Ectodermal cell (in vitro differentiated cells): ENCODE results near the gene CPSF4L.

Experiments
- H3K27ac ChIP-seq: 2 replicates; pipeline ENCODE4 v1.7.0; 2013; ENCODE audit warnings: mild to moderate bottlenecking, low read depth, low read length; ENCODE audit not compliant: insufficient read depth, poor library complexity, severe bottlenecking
- H3K27me3 ChIP-seq: 2 replicates; pipeline ENCODE4 v1.7.0; 2013; ENCODE audit warnings: mild to moderate bottlenecking, low read length; ENCODE audit not compliant: insufficient read depth, control insufficient read depth, poor library complexity, severe bottlenecking
- H3K36me3 ChIP-seq: one replicate; pipeline ENCODE4 v1.7.0; 2013; ENCODE audit warnings: low read length; ENCODE audit not compliant: control insufficient read depth, insufficient read depth
- H3K4me1 ChIP-seq: one replicate; pipeline ENCODE4 v1.7.0; 2013; ENCODE audit warnings: low read length; ENCODE audit not compliant: control insufficient read depth, insufficient read depth
- H3K4me3 ChIP-seq: 2 replicates; pipeline ENCODE4 v1.7.0; 2013; ENCODE audit warnings: low read depth, low read length, control low read depth; ENCODE audit not compliant: insufficient read depth
- H3K9me3 ChIP-seq: 2 replicates; pipeline ENCODE4 v1.7.0; 2013; ENCODE audit warnings: mild to moderate bottlenecking, low read length, moderate library complexity; ENCODE audit not compliant: control insufficient read depth
- WGBS, 2 experiments: methylation state at CpG; one replicate each; pipeline ENCODE4 v1.1.7; 2013; ENCODE audit warnings: missing lambda C conversion rate in 2 of 2; 5-methylcytosine and 5-hydroxymethylcytosine counted together

CPSF4L gene

DNA sequence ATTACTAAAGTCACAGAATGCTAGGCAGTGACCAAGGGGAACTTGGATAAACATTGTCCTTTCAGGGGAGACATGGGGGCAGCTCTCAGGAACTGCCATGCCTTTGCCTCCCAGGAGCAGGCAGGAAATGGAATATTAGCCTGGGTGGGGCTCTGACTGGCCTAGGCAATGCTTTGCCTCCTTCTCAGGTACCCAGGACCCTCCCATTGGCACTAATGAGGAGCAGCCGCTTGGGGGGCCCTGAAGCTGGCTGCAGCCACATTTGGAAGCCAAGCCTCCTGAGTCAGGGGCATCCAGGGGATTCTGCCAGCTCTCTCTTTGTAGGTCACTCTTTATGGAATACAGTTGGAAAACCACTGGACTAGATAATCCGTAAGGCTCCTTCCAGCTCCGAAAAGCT lies 5.5 kb downstream of the CPSF4L start:
- Histone ChIP-seq H3K9me3 (no peaks in the 10 kb centered on the region), H3K4me1 (no peaks in the 10 kb centered on the region), H3K27ac (no peak overlapping the region), H3K27me3 (peaks cover 38% of the 10 kb centered on the region), H3K36me3 (no peaks in the 10 kb centered on the region), H3K4me3 (no peak overlapping the region)
- WGBS, 2 experiments = 86 to 87% methylated on average over 3 of the region's 3 CpGs

DNA sequence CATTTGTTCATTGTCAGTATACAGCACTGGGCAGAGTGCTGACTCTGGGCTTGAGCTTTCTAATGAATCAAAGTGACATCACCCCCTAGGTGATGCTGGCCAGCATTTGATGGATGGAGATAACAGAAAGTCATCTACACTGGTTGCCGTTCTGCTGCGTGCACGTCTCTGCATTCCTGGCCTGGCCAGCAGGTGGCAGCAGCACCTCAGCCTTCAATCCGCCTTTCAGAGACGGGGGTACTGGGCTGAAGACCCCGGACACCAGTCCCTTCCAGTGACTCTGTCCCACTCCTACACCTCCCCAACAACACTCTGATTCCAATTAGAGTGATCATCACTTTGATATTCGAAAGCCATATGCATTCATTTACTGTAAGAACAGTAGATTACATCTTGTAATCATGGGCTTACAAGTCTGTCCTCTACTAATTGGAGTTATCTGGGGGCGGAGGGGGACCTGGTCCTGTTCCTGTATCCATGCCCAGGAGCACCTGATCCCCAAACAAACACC lies 6.0 kb downstream of the CPSF4L start:
- WGBS, 2 experiments = 15 to 19% methylated on average over 8 of the region's 8 CpGs
- Histone ChIP-seq H3K4me3 (no peak overlapping the region), H3K36me3 (no peaks in the 10 kb centered on the region), H3K4me1 (no peaks in the 10 kb centered on the region), H3K9me3 (no peaks in the 10 kb centered on the region), H3K27me3 (peaks cover 42% of the 10 kb centered on the region), H3K27ac (no peak overlapping the region)

DNA sequence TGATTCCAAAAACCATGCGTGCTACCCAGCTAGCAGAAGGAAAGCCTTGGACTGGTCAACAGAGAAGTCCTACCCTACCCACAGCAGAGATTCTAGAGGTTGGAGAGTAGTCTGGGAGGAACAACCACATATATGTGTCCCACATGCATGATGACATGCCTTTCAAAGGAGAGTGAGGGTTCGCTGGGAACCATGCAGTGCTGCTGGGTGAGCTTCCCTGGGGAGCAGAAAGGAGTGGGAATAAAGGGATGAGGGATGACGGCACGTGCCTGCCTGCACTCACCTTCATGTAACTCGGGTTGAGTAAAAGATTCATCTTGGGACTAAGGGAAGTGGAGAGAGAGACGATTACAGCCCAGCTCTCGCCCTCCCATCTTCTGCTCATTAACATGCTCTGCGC lies 9.8 kb downstream of the CPSF4L start:
- no peaks in the 10 kb centered on the region for H3K36me3 ChIP-seq

DNA sequence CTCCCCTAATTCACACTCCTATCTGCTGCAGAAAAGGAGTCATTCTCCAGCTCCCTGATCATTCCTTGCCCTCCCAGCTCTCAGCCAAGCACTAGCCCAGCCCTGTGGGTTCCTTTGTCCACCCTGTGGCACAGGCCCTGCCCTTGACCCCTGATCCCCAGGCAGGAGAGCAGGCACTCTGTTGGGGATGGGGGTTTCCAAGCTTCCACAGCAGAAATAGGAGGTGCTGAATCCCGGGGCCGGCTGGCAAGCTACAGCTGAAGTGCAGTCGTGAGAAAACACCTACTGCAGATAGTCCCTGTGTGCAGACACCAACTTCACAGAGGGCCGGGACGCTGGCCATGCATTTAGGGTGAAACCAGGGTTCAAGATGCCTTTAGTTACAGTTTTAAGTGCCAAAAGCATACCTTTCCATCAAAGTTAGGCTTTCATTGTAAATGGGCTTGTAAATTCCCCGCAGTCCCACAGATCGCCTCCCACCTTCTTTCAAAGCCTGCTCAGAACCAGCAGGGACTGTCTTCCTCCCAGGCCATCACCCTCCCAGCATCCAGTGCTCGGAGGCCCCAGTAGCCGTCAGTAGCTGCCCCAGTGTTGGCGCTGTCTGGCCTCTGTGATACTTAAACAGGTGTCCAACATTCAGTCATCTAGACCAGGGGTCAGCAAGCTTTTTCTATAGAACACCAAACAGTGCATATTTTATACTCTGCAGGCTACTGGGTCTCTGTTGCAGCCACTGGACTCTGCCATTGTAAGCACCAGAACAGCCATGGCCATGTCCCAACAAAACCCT lies 10.6 kb downstream of the CPSF4L start:
- H3K9me3 ChIP-seq = no peaks in the 10 kb centered on the region
- H3K36me3 ChIP-seq = no peaks in the 10 kb centered on the region
- peaks cover 46% of the 10 kb centered on the region for H3K27me3 ChIP-seq
- no peaks in the 10 kb centered on the region for H3K4me1 ChIP-seq
- H3K27ac ChIP-seq = no peak overlapping the region
- WGBS, 2 experiments = 80 to 81% methylated on average over 10 of the region's 10 CpGs
- no peak overlapping the region for H3K4me3 ChIP-seq

More for the DNA sequence above, 9.8 kb downstream of the CPSF4L start:
- H3K9me3 ChIP-seq = no peaks in the 10 kb centered on the region
- H3K4me3 ChIP-seq = no peak overlapping the region
- peaks cover 46% of the 10 kb centered on the region for H3K27me3 ChIP-seq
- H3K27ac ChIP-seq = no peak overlapping the region
- H3K4me1 ChIP-seq = no peaks in the 10 kb centered on the region
- 85 to 96% methylated on average over 8 of the region's 8 CpGs for WGBS, 2 experiments

DNA sequence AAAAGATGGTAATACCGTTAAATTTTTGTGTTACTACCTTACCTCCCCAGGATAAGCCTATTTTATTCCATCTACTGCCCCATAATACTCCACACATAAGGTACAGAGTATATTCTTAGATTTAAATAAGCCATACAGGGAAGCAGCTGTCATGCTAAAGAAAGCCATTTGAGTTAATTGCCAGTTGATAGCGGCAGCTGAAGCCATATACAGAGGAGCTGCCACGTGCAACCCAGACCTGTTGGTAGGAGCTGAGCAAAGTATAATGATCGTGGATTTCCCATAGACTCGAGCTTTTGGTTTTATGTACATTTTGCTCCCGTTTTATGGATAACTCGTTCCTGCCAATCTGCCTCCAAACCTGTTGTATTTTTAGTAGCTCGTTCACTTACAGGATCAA lies 12.0 kb downstream of the CPSF4L start:
- Histone ChIP-seq H3K27ac (no peak overlapping the region), H3K4me1 (no peaks in the 10 kb centered on the region), H3K27me3 (peaks cover 36% of the 10 kb centered on the region), H3K4me3 (no peak overlapping the region), H3K9me3 (no peaks in the 10 kb centered on the region), H3K36me3 (no peaks in the 10 kb centered on the region)
- whole genome bisulfite sequencing, 2 experiments = 90 to 94% methylated on average over 7 to 8 of the region's 8 CpGs

DNA sequence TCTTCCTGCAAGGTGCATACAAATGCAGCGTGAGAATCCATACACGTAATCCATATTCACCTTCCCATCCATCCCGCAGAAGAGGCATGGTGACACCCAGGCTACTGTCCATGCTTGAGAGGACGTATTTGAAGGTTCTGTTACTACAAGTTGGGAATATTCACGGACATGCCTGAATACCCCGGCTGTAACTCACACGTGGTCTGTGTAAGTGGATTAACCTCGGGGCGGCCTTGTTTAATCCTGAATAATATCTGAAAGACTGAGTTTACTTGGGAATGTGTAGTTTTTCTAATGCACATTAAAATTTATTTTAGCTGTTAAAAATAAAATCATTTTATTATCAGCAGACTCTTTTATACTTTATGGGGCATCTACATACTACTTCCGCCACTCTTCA lies 13.1 kb downstream of the CPSF4L start:
- WGBS, 2 experiments = 96 to 97% methylated on average over 9 of the region's 10 CpGs
- no peaks in the 10 kb centered on the region for H3K9me3 ChIP-seq
- no peaks in the 10 kb centered on the region for H3K4me1 ChIP-seq
- no peaks in the 10 kb centered on the region for H3K36me3 ChIP-seq
- H3K4me3 ChIP-seq = no peak overlapping the region
- H3K27me3 ChIP-seq = peaks cover 26% of the 10 kb centered on the region
- no peak overlapping the region for H3K27ac ChIP-seq

DNA sequence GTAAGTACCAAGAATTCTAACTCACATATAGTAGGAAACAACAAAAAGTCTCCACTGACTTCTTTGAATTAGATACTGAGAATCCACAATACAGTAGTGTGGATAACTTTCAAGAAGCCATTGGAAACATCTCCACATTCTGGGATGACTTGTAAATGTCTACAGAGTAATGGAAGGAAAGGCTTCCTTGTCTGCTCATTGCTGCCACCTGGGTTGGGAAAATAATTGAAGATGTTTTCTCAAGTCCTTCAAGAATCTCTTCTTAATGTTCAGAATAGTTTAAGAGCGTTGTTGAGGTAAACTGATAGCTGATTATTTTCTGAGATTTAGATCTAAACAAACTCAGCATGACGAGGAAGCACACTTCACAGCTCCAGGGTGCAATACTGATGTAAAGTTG lies 14.0 kb downstream of the CPSF4L start:
- 92 to 100% methylated on average over 2 of the region's 2 CpGs for WGBS, 2 experiments

DNA sequence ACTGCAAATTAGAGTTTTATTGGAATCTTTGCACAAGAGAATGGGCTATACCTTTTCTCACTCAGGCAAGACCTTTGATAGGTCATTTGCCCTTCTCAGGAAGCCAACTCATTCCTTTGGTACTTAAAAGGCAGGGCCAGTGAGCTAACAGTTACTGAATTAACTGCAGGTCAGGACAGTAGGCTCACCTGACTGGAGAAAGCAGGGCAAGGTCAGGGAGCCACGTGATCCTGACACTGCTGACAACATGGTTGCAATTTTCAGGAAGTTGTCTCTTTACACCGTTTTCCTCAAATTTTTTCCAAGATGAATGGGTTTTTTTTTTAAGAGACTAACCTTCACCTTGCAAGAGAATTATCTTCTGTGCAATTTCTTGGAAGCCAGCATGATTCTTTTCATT lies 21.1 kb downstream of the CPSF4L start:
- Histone ChIP-seq H3K27me3 (no peaks in the 10 kb centered on the region), H3K4me1 (no peaks in the 10 kb centered on the region), H3K27ac (no peak overlapping the region), H3K9me3 (no peaks in the 10 kb centered on the region), H3K4me3 (no peak overlapping the region), H3K36me3 (peaks cover 28% of the 10 kb centered on the region)
- 96% methylated on average over 2 of the region's 2 CpGs for WGBS, 2 experiments

More for the DNA sequence above, 14.0 kb downstream of the CPSF4L start:
- peaks cover 7% of the 10 kb centered on the region for H3K36me3 ChIP-seq
- no peaks in the 10 kb centered on the region for H3K9me3 ChIP-seq
- no peak overlapping the region for H3K4me3 ChIP-seq
- H3K27ac ChIP-seq = no peak overlapping the region
- H3K27me3 ChIP-seq = peaks cover 22% of the 10 kb centered on the region
- H3K4me1 ChIP-seq = no peaks in the 10 kb centered on the region

DNA sequence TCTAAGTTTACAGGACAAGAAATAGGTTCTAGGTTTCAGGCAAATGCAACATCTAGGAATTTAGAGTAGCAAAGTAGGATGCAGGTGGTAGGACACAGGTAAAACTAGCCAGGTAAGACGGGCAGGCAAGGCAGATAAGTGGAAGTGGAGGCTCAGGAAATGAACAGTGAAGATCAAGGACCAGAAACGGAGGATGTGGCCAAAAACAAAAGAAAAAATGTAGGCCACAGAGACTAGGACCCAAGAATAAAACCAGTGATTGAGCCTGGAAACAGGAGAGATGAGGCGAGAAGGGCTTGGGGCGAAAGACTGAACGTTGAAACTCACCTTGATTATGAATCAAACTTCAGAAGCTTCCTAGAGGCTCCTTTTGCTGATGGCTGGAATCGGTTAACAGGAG lies 24.0 kb downstream of the CPSF4L start:
- peaks cover 29% of the 10 kb centered on the region for H3K36me3 ChIP-seq
- WGBS, 2 experiments = 93% methylated on average over 6 of the region's 6 CpGs

DNA sequence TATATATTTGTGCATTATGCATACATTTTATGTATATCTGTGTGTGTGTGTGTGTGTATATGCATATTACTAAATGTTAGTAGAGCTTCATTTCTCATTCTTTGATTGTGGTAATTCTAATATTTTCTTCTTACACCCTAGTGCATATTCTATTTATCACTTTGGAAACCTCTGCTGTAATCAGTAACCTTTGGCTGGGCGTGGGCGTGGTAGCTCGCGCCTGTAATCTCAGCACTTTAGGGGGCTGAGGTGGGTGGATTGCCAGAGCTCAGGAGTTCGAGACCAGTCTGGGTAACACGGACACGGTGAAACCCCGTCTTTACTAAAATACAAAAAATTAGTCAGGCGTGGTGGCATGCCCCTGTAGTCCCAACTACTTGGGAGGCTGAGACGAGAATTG lies 26.9 kb downstream of the CPSF4L start:
- Histone ChIP-seq H3K9me3 (no peaks in the 10 kb centered on the region), H3K4me3 (no peak overlapping the region), H3K27ac (no peak overlapping the region), H3K36me3 (peaks cover 17% of the 10 kb centered on the region), H3K27me3 (no peaks in the 10 kb centered on the region), H3K4me1 (peaks cover 11% of the 10 kb centered on the region)
- WGBS, 2 experiments = 89% methylated on average over 10 of the region's 10 CpGs

More for the DNA sequence above, 24.0 kb downstream of the CPSF4L start:
- H3K4me3 ChIP-seq = no peak overlapping the region
- no peaks in the 10 kb centered on the region for H3K9me3 ChIP-seq
- no peak overlapping the region for H3K27ac ChIP-seq
- H3K27me3 ChIP-seq = no peaks in the 10 kb centered on the region
- H3K4me1 ChIP-seq = peaks cover 3% of the 10 kb centered on the region
